Activated naive CD4-positive, alpha-beta T cell treated with anti-CD3 and anti-CD28 coated beads, Interleukin-2, amount 10 ng/mL, durations not matched to agents 7 days and 5 days (primary cell): ENCODE measurements around the gene ANXA2.
A peak's percentile ranks its signal among the peaks of the same experiment; 100 is the strongest.

Experiments
- CTCF ChIA-PET: fragments of 350-600 bp; sonication (Branson Sonifier 250); formaldehyde crosslinking; loops from one replicate; lab custom pipeline; 2021; ENCODE audit warnings: antibody characterized with exemption; lab: Charles Lee
- DNase-seq: peaks from one replicate; pipeline ENCODE4 v3.0.0-alpha.2; 2020
- H3K27ac Mint-ChIP-seq: one replicate; pipeline ENCODE4 v1.8.0; 2021; ENCODE audit warnings: mild to moderate bottlenecking, moderate library complexity, mixed read lengths
- H3K27me3 Mint-ChIP-seq: one replicate; pipeline ENCODE4 v1.8.0; 2021; ENCODE audit warnings: mild to moderate bottlenecking, mixed read lengths
- H3K36me3 Mint-ChIP-seq: one replicate; pipeline ENCODE4 v1.8.0; 2021; ENCODE audit warnings: mixed read lengths
- H3K4me1 Mint-ChIP-seq: one replicate; pipeline ENCODE4 v1.8.0; 2021; ENCODE audit warnings: mixed read lengths
- H3K4me3 Mint-ChIP-seq: one replicate; pipeline ENCODE4 v1.8.0; 2021; ENCODE audit warnings: mild to moderate bottlenecking, moderate library complexity, mixed read lengths
- H3K9me3 Mint-ChIP-seq: one replicate; pipeline ENCODE4 v1.8.0; 2021; ENCODE audit warnings: mixed read lengths

ANXA2 gene

DNA sequence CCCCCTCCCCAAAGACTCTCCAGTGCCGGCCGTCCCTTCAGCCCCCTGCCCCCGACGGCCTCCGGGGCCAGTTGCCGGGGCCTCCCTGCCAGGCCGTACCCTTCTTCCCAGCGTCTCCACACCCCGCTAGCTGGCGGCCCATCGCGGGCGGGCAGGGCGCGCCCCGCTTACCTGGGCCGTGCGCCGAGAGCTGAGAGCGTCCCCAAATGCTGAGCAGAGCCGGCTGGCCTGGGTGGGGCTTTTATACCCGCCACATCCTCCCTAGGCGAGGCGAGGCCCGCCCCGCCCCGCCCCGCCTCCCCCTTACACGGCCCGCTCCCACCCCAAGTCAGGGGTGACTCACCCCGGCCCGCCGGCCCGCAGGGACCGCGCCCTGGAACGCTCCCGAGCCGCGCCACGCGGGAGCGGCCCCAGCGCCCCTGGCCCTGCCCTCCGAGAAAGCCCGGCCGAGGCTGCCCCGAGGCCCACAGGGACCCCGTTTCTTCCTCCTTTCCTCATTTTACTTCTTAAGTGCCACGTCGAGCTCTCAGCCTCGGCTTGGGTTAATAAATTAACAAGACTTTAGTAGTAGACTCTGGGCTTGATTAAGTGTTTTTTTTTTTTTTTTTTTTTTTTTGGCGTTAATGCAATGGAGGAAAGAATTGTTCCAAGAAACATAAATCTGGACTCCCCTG, at the start of gene ANXA2:
Gene ANXA2 (minus strand): TSS at position 215 of the 674 bp plus-strand sequence. CDS start 11,911 bp downstream, outside the sequence.
- H3K36me3 Mint-ChIP-seq = peaks cover 47% of the 10 kb centered on the region
- peaks cover 18% of the 10 kb centered on the region for H3K27me3 Mint-ChIP-seq
- CTCF ChIA-PET = interaction anchor here (1.1 kb wide), 1 partner anchor 35 kb away, joined by 3 read pairs; no protein-coding TSS in a partner anchor
- H3K9me3 Mint-ChIP-seq = no peaks in the 10 kb centered on the region
- peaks cover 63% of the 10 kb centered on the region for H3K4me1 Mint-ChIP-seq
- H3K27ac Mint-ChIP-seq = peak within 1 kb of the TSS; percentile 98
- DNase-seq = peak; percentile 90
- peak within 1 kb of the TSS; percentile 96 for H3K4me3 Mint-ChIP-seq

DNA sequence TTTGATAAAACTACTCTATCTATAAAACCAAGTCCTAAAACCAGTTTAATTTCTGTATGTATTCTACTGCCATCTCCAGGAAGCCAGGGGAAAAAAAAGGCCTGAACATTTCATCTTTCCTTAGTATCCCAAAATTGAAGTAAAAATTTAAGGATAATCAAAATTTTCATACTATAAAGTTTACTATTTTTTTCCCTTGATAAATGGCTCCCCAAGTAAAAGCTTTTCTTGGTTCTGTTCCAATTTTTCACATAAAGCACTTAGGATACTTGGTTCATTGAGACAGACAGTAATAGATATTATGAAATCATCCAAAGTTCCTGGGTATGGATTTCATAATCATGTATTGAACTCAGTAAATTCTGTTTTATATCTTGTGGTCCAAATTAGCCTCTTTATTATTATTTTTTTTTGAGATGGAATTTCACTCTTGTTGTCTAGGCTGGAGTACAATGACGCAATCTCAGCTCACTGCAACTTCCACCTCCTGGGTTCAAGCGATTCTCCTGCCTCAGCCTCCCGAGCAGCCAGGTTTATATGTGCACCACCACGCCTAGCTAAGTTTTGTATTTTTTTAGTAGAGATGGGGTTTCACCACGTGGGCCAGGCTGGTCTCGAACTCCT, 46.6 kb upstream of the ANXA2 start:
- H3K9me3 Mint-ChIP-seq = no peaks in the 10 kb centered on the region
- H3K27ac Mint-ChIP-seq = no peak overlapping the region
- H3K36me3 Mint-ChIP-seq = peaks cover 25% of the 10 kb centered on the region
- no peaks in the 10 kb centered on the region for H3K27me3 Mint-ChIP-seq
- H3K4me1 Mint-ChIP-seq = peaks cover 4% of the 10 kb centered on the region
- CTCF ChIA-PET = interaction anchor here (0.7 to 3.1 kb wide), 3 partner anchors 76 to 266 kb away, joined by 3 to 30 read pairs (median 3); no protein-coding TSS in a partner anchor
- no peak overlapping the region for H3K4me3 Mint-ChIP-seq
- DNase-seq = no peak

DNA sequence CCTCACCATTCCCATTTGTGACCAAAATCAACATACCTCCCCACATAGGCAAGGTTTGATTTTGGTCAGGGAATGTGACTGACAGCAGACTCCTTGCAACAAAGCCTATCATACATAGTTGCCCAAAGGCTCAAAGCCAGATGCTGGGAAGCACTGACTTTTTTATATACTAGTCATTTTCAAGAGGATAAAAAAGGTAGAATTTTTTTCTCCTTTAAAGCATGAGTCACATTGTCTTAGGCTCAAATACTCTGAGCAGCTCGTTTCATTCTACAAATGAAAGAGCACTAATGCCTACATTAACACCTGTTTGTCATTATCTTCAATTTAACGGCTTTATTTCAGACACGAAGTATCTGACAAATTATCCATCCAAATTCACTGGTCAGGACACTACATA, 45.0 kb upstream of the ANXA2 start:
- no peak overlapping the region for H3K4me3 Mint-ChIP-seq
- no peak overlapping the region for H3K27ac Mint-ChIP-seq
- CTCF ChIA-PET = interaction anchor here (0.6 to 1.7 kb wide), 3 partner anchors 41 to 83 kb away, joined by 3 to 7 read pairs (median 4); no protein-coding TSS in a partner anchor
- H3K27me3 Mint-ChIP-seq = no peaks in the 10 kb centered on the region
- no peaks in the 10 kb centered on the region for H3K9me3 Mint-ChIP-seq
- peaks cover 4% of the 10 kb centered on the region for H3K4me1 Mint-ChIP-seq
- H3K36me3 Mint-ChIP-seq = peaks cover 21% of the 10 kb centered on the region
- no peak for DNase-seq

DNA sequence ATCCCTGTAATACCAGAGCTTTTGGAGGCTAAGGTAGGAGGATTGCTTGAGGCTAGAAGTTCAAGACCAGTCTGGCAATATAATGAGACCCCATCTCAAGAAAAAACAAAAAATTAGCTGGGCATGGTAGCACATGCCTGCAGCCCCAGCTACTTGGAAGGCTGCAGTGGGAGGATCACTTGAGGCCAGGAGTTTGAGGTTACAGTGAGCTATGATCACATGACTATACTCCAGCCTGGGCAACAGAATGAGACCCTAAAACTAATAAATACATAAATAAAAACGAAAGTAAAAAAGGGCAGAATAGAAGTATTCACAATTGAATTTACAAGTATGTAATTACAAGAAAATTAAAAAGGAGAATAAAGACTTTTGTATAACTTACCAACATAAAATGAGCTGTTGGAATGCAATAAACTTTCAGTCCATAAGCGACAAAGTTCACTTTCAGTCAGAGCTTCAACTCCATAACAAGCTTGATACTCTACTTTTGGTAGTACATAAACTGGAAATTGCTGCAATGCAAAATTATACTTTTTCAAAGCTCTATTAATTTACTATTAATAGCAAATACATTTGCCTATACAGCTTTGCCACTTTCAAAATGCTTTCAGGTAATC, 44.4 kb upstream of the ANXA2 start:
- CTCF ChIA-PET = interaction anchor here (0.6 to 1.7 kb wide), 3 partner anchors 41 to 83 kb away, joined by 3 to 7 read pairs (median 4); no protein-coding TSS in a partner anchor
- peaks cover 21% of the 10 kb centered on the region for H3K36me3 Mint-ChIP-seq
- H3K27me3 Mint-ChIP-seq = no peaks in the 10 kb centered on the region
- H3K4me3 Mint-ChIP-seq = no peak overlapping the region
- no peaks in the 10 kb centered on the region for H3K9me3 Mint-ChIP-seq
- no peak overlapping the region for H3K27ac Mint-ChIP-seq
- peaks cover 4% of the 10 kb centered on the region for H3K4me1 Mint-ChIP-seq
- DNase-seq = no peak

DNA sequence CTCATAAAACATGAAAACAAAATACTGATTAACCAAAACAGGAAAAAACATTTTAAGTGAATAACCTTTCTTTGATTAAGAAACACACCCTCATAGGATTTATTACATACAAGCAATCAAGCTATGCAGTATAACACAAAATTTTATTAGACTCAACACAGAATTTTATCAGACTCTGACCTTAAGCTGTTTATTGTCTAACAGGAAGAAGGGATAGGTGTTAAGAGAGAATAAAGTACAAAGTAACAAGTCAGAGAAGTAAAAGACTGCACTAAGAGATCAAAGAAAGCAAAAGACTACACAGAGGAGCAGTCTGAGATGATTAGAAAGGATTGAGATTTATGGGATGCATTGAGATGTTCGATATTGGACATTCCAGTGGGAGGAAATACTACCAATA, 43.5 kb upstream of the ANXA2 start:
- CTCF ChIA-PET = interaction anchor here (0.8 to 1.7 kb wide), 2 partner anchors 12 to 82 kb away, joined by 3 to 7 read pairs; no protein-coding TSS in a partner anchor
- Mint-ChIP-seq H3K27ac (no peak overlapping the region), H3K9me3 (no peaks in the 10 kb centered on the region), H3K27me3 (no peaks in the 10 kb centered on the region), H3K36me3 (peaks cover 21% of the 10 kb centered on the region), H3K4me3 (no peak overlapping the region), H3K4me1 (peaks cover 4% of the 10 kb centered on the region)
- no peak for DNase-seq

DNA sequence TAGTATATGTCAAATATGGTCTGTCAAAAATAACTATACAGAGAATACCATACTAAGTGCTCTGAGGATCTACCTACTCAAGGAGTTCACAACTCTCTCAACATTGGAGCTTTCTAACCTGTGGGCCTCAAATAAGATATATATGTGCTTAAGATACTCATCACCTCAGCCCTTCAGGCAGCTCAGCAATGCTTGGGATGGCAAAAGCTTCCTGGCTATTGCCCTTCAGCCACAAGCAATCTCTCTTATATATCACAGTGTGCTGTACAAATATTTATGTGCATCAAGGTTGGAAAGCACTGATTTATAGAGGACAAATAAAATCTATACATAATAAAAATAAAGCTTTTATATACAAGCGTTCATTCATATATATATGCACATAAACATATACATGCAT, 40.9 kb upstream of the ANXA2 start:
- no peaks in the 10 kb centered on the region for H3K9me3 Mint-ChIP-seq
- peaks cover 4% of the 10 kb centered on the region for H3K4me1 Mint-ChIP-seq
- no peak overlapping the region for H3K27ac Mint-ChIP-seq
- H3K36me3 Mint-ChIP-seq = peaks cover 28% of the 10 kb centered on the region
- H3K27me3 Mint-ChIP-seq = no peaks in the 10 kb centered on the region
- H3K4me3 Mint-ChIP-seq = no peak overlapping the region
- CTCF ChIA-PET = no interaction called here
- DNase-seq = no peak

DNA sequence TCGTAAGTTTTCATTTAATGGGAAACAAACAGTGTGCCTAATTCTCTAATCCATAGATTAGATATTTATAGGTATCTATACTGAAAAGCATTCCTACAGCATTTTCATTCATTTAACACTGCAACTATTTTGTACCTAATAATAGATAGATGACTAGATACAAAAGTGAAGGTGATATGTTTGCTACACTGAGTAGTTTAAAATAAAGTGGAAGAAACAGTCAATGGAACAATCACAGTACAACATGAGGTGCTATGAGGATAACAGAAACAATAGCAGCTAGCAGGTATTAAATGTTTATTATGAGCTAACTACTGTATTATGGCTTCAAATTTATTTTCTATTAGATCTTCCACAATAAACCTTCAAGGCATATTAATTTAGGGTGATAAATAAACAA, 31.1 kb upstream of the ANXA2 start:
- H3K9me3 Mint-ChIP-seq = no peaks in the 10 kb centered on the region
- H3K4me1 Mint-ChIP-seq = peaks cover 4% of the 10 kb centered on the region
- CTCF ChIA-PET = no interaction called here
- DNase-seq = no peak
- H3K4me3 Mint-ChIP-seq = no peak overlapping the region
- H3K36me3 Mint-ChIP-seq = peaks cover 32% of the 10 kb centered on the region
- H3K27me3 Mint-ChIP-seq = no peaks in the 10 kb centered on the region
- H3K27ac Mint-ChIP-seq = no peak overlapping the region

DNA sequence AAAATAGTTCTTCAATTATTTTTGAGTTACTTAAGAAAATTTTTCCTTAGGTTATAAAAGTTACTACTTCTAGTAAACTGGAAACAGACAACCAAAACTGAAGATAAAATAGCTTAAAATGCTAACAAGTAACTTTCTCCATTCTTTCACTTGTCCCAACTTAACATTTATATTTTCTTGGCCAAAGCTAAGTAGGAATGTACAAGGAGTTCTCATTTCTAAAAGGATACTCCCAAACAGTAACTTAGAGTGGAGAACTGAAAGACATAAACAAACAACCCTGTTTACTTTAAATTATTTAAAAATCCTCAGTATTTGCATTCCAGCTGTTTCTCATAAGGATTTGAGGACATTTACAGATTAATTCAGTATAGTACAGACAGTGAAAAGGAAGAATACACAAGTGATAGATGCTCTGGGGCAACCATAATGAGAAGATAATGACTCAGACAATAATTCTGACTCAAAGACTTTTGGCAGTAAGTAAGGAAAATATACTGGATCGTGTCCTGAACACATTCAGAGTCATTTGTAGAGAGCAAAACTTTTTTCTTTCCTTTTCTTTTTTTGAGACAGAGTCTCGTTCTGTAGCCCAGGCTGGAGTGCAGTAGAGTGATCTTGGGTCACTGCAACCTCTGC, 29.2 kb upstream of the ANXA2 start:
- Mint-ChIP-seq H3K4me3 (no peak overlapping the region), H3K36me3 (peaks cover 33% of the 10 kb centered on the region), H3K27me3 (no peaks in the 10 kb centered on the region), H3K4me1 (peaks cover 12% of the 10 kb centered on the region), H3K9me3 (no peaks in the 10 kb centered on the region), H3K27ac (no peak overlapping the region)
- no peak for DNase-seq
- CTCF ChIA-PET = interaction anchor here (0.8 kb wide), 1 partner anchor 9 kb away, joined by 3 read pairs; no protein-coding TSS in a partner anchor

DNA sequence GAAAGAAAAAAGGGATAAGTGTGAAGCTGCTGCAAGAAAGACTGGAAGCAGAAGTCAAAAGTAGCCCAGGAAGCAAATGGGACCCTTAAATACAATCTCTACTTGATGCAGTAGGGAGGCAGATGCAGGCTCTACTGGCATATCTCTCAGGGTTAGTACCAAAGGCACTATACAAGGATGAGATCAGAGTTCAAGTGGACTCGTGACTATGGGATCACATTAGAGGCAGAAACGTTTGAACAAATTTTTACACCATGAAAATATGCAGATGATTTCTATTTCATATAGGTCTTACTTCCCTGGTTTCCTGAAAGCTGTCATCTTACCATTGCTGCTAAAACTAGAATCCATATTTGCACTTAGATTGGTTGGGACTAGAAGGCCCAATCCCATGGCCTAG, 27.7 kb upstream of the ANXA2 start:
- DNase-seq = no peak
- H3K4me1 Mint-ChIP-seq = peaks cover 12% of the 10 kb centered on the region
- H3K9me3 Mint-ChIP-seq = no peaks in the 10 kb centered on the region
- no peaks in the 10 kb centered on the region for H3K27me3 Mint-ChIP-seq
- no peak overlapping the region for H3K4me3 Mint-ChIP-seq
- H3K27ac Mint-ChIP-seq = no peak overlapping the region
- H3K36me3 Mint-ChIP-seq = peaks cover 34% of the 10 kb centered on the region
- CTCF ChIA-PET = no interaction called here

DNA sequence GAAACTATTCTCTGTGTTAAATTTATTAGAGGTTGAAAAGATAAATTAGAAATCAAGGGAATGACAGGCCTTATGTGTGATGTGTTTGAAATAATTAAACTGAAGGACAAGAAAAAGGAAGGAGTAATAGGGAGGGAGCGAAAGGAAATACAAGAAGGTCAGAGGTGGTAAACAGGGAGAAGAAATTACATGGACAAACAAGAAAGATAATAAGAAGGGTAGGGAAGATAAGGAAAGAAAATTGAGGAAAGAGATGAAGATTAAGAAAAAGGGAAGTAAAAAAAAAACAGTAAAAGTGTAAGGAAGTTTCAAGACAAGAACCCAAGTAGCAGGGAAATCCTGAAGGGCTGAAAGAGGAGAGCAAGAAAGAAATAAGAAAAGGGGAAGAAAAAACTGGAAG, 26.2 kb upstream of the ANXA2 start:
- CTCF ChIA-PET = interaction anchor here (0.9 kb wide), 1 partner anchor 65 kb away, joined by 3 read pairs; no protein-coding TSS in a partner anchor
- Mint-ChIP-seq H3K4me3 (no peak overlapping the region), H3K9me3 (no peaks in the 10 kb centered on the region), H3K36me3 (peaks cover 35% of the 10 kb centered on the region), H3K27me3 (no peaks in the 10 kb centered on the region), H3K27ac (no peak overlapping the region), H3K4me1 (peaks cover 12% of the 10 kb centered on the region)
- DNase-seq = no peak

DNA sequence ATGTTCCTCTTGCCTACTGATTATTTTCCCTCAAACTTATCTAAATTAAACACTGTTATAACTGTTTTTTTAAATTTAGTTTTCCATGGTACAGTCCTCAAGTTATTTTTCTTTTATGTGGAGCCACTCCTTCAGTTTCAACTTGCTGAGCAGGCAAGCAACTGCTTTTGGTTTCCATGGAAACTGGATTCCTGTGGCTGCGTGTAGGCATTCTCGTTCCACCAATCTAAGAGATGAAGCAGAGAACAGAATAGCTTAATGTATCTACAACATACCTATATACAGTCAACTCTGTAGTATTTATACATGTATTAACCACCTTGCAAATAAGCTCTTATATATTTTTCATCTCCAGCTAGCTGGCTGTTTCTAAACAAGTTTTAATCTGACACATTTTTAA, 25.8 kb upstream of the ANXA2 start:
- no peak overlapping the region for H3K27ac Mint-ChIP-seq
- CTCF ChIA-PET = interaction anchor here (0.9 kb wide), 1 partner anchor 64 kb away, joined by 3 read pairs; no protein-coding TSS in a partner anchor

DNA sequence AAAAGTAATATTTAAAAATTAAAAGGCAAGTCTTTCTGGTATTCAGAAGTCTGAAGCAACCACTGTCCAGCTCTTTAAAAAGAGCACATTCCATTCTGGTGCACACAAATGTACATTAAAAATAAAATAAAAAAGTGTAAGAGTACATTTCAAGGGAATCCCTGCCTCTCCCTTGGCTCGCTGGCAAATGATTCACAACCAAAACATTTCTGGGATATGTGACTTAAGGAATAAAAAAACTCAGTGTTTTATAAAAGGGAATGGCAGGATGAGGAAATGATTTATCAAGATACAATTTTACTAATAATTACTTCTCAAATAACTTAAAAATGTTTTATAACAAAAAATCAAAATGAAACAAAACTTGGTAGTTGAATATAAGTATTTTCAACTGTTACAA, 23.8 kb upstream of the ANXA2 start:
- no peak overlapping the region for H3K4me3 Mint-ChIP-seq
- DNase-seq = no peak
- H3K4me1 Mint-ChIP-seq = peaks cover 12% of the 10 kb centered on the region
- peaks cover 28% of the 10 kb centered on the region for H3K36me3 Mint-ChIP-seq
- CTCF ChIA-PET = interaction anchor here (0.8 kb wide), 1 partner anchor 99 kb away, joined by 3 read pairs; no protein-coding TSS in a partner anchor
- no peaks in the 10 kb centered on the region for H3K9me3 Mint-ChIP-seq
- no peaks in the 10 kb centered on the region for H3K27me3 Mint-ChIP-seq
- H3K27ac Mint-ChIP-seq = no peak overlapping the region

More for the DNA sequence above, 25.8 kb upstream of the ANXA2 start:
- H3K4me3 Mint-ChIP-seq = no peak overlapping the region
- DNase-seq = peak; percentile 25
- peaks cover 12% of the 10 kb centered on the region for H3K4me1 Mint-ChIP-seq
- H3K27me3 Mint-ChIP-seq = no peaks in the 10 kb centered on the region
- peaks cover 35% of the 10 kb centered on the region for H3K36me3 Mint-ChIP-seq
- H3K9me3 Mint-ChIP-seq = no peaks in the 10 kb centered on the region

DNA sequence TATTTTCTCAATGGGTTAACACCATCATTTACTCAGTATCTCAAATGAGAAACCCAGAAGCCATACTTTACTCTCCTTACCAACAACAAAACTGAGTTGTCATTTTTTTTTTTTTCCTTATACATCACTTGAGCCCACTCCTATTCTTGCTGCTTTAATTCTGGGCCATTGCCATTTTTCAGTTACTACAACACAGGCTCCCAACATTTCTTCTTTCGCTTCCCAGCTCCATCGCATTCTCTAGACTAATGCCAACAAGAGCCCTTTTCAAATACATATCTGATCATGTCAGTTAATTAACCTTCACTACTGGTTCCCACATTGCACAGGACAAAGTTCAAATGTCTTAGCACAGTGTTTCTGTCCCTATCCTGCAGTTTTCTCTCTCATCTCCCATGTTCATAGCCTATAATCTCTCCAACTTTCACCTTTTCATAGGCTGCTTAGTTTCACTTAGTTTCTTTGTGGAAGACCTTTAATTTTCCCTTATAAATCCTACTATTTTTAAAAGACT, 22.5 kb upstream of the ANXA2 start:
- no peak for DNase-seq
- Mint-ChIP-seq H3K27me3 (no peaks in the 10 kb centered on the region), H3K9me3 (no peaks in the 10 kb centered on the region), H3K4me1 (peaks cover 12% of the 10 kb centered on the region), H3K27ac (no peak overlapping the region), H3K36me3 (peaks cover 24% of the 10 kb centered on the region), H3K4me3 (no peak overlapping the region)
- CTCF ChIA-PET = no interaction called here

DNA sequence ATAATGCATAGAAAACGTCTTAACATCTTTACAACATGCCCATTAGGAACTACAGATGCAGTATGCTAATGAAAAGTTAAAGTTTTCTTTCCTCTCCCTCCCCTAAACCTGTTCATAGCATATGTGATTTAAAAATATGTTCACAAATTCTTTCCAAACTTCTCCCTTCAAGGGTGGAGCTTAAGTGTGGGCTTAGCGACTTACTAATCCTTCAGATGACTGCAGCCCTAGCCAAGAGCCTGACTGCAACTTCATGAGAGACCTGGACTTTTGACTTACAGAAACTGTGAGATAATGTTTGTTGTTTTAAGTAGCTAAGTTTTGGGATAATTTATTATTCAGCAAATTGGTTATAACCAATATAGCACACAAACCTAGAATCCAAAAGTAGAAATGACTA, 22.0 kb upstream of the ANXA2 start:
- Mint-ChIP-seq H3K4me1 (peaks cover 10% of the 10 kb centered on the region), H3K36me3 (peaks cover 23% of the 10 kb centered on the region), H3K27me3 (no peaks in the 10 kb centered on the region), H3K4me3 (no peak overlapping the region), H3K9me3 (no peaks in the 10 kb centered on the region), H3K27ac (no peak overlapping the region)
- CTCF ChIA-PET = no interaction called here
- DNase-seq = no peak
